LHCN-M2 (cell line): ENCODE results near the gene P2RX6. TPM values are rescaled to one million over a fixed set of nuclear protein-coding genes. Genes with fewer than 3 reads are reported as not detected.
"Not testable (repeated sequence)": the region's sequence is repeated elsewhere in the genome, so short reads cannot be mapped to it uniquely, and the experiment has no call there.

Source experiments
- DNase-seq: peaks from one replicate; pipeline ENCODE4 v3.0.0-alpha.2; 2012; ENCODE audit warnings: low read depth
- total RNA-seq: library from RNA; depleted of rRNA; stranded (reverse); fragments of >200 nt; gene quantifications from 2 replicates; pipeline ENCODE4 v1.2.3, GENCODE V29; 2014

The P2RX6 gene
- total RNA-seq, 1 experiment from 2014 or later, result 63.5 TPM

DNA sequence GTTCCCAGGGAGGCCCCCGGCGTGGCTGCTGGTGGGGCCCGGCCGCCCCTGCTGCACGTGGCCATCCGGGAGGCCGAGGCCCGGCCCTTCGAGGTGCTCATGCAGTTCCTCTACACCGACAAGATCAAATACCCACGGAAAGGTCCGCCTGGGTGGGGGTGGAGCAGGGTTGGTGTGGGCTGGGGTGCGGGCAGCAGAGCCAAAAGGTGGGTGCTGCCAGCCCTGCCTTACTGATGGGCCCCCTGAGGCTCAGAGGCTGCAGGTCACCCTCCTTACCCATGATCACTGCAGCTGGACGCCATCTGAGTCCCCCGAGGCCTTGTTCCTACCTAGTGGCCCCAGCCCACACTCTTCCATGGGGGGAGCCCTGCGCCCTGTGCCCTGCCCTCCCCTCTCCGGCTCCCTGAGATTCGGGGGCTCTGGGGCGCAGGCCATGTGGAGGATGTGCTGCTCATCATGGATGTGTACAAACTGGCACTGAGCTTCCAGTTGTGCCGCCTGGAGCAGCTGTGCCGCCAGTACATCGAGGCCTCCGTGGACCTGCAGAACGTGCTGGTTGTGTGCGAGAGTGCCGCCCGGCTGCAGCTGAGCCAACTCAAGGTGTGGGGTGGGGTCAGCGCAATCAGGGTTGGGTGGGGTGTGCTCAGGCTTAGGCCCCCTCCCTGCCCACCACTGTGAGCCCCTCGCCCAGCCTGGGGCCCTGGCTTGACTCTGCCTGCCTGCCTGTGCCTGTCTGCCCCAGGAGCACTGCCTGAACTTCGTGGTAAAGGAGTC, 20.6 kb upstream of the P2RX6 start:
- DNase-seq, result no peak

DNA sequence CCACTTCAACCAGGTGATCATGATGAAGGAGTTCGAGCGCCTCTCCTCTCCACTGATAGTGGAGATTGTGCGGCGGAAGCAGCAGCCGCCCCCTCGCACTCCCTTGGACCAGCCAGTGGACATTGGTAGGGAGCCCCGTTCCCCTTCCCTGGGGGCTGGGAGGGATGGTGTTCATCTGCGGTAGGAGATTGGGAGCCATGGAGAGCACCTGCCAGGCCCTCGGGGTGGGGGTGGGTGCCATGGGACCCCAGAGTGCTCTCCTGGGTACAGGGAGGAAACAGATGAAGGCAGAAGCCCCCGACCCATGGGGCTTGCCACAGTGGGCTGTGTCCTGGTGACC, 20.1 kb upstream of the P2RX6 start:
- no peak for DNase-seq

DNA sequence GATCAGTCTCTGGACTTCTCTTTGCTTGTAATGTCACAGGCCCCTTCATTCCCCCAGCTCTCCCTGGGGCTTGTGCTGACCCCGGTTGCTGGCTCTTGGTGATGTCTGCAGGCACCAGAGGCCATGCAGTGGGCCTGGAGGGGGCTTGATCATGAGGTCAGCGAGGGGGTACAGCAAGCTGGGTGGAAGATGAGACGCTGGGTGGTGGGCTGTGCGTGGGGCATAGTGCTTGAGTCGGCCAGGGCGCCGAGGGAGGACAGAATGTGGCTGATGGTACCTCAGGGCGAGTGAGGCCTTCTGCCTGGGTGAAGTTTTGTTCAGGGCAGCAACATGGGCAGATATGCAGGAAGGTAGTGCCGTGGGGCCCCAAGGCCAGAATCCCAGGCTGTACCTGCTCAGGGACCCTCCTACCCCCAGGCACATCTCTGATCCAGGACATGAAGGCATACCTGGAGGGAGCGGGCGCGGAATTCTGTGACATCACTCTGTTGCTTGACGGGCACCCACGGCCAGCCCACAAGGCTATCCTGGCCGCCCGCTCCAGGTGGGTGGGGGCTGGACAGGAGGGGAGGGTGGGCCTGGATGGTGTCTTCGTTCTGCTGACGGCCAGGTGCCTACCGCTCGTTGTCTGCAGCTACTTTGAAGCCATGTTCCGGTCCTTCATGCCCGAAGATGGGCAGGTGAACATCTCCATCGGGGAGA, 19.5 kb upstream of the P2RX6 start:
- DNase-seq, result no peak

DNA sequence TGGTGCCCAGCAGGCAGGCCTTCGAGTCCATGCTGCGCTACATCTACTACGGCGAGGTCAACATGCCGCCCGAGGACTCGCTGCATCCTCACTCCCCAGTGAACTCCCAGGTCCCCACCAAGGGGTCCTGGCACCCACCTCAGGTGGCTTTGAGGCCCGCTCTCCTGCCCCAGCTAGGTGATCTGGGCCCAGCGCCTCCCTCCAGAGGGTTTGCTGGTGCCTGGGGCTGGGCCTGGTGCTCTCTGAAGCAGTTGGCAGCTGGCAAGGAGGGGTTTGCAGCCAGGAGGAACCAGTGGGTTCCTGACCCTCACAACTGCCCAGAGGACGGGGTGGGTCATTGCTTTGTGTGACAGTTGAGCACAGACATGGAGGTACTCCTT, 18.9 kb upstream of the P2RX6 start:
- DNase-seq, result no peak

DNA sequence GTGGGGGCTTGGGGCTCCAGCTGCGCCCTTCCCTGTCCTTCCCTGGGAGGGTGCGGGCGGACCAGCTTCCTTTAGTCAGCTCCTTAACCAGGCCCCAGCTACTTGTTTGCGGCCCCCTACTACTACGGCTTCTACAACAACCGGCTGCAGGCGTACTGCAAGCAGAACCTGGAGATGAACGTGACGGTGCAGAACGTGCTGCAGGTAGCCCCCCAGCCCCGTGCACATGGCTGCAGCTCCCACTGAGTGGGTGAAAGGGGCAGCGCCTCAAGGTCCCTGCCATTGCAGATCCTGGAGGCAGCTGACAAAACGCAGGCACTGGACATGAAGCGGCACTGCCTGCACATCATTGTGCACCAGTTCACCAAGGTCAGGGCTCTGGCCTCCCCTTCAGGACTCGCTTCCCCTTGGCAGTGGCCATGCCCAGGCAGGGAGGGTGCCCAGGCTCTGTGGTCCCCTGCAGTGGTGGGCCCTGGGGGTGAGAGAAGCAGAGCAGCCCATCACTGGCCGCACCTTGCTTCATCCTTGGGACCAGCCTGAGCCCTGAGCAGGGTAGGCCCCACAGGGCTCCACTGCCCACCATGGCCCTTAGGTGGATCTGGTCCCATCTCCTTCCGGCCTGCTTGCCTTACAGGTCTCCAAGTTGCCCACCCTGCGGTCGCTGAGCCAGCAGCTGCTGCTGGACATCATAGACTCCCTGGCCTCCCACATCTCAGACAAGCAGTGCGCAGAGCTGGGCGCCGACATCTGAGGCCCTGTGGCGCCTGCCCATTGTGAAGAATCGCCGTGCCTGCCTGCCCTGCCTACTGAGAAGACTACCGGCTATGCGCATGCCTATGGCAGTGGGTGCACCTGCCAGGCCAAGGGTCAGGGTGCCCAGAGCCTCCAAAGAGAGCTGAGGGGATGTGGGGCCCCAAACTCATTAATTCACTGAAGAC, 18.1 kb upstream of the P2RX6 start:
- no peak for DNase-seq

DNA sequence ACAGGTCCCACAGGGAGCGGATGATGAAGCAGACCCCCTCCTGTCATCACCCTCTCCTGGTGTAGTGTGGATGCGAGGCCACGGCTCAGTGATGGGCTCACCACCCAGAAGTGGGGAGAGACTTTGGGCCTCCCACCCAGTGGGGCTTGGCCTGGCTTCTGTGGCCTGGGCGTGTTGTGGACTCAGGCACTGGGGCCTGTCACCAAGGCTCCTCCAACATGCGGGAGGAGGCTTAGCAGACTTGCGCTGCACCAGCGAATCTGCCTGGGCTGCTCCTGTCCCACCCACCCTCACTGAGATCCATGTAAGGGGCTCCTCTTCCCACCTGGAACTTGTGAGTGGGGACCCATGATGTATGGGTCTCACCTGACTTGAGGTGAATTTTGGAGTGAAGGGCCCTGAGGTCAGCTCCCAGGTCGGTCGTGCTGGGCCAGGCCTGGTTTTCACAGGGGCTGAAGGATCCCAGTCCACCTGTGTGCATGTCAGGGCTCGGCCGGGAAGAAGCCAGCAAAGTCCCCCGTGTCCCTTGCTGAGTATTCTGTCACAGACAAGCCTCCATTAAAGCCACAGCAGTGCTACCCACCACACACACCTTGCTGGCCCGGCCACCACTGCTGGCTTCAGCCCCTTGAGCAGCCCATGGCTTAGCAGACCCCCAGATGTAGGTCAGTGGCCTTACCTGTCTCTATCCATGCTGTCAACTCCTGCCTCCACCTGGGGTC, 17.3 kb upstream of the P2RX6 start:
- no peak for DNase-seq

GRCh38 chr22:20998411-20999336, 16.3 kb upstream of the P2RX6 start:
- DNase-seq, result peak; percentile 52

DNA sequence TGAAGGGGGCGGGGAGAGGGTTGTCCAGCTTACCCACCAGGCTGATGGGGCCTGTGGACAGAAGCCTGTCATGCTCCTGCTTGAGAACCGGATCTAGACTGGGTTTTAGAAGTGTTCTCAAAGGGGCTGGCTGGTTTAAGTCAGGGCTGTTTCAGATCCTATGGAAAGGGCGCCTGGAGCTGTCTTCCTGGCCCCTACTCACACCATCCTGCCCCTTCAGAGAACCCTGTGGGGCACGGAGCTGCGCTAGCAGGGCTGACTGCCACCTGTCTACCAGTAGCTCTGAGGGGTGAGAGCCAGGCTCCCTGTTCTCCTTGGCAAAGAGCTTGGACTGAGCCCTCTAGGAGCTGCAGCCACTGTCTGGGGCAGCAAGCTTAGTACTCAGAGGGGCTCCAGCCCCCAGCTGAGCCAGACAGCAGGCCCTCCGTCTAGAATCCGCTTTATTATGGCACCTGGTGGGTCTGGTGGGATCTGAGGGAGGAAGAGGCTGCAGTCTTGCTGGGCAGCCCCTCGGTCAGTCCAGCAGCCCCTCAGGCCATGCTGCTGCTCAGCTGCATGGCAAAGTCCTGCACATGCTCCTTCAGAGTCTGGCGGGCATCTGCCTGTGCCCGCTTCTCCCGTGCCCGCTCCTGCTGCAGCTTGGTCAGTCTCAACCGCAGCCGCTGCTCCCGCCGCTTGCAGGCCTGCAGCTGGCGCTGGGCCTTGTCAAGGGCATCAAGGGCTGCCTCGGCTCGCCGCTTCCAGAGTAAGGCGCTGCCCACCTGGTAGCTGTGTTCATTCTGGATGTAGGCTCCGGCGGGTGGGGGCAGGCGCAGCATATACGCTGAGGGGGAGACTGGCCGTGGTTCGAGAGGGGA, 15.4 kb upstream of the P2RX6 start:
- DNase-seq, result no peak

DNA sequence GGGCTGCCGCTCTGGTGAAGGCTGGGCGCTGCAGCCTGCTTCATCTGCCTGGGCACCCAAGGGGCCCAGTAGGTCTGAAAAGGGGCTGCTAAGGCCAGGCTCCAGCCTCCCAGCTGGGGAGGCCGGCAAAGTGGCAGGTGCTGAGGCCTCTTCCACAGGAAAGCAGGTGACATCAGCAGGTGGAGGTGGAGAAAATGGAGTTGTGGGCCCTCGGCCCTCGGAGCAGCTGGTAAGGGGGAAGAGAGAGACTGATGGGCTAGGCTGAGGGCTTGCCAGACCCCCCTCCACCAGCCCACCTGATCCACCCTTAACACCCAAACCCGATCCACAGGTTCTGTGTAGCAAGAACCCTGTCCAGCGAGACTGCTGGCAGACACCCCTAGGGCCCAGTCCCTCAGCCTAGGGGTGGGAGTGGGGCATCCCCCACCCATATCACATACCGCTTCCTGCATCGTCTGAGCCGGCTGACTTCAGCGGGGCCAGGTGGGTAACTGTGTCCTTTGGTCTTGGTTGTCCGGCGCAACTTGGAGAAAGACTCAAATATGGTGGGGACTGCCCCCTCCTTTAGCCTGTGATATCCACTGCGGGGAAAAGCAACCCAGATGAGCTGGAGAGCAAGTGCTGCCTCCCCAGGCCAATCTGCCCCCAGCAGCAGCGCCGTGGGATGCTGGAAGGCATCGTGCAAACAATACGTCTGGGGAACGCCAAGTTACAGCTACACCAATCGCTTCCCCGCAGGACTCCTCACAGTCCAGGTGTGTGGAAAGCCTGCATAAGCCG, 14.6 kb upstream of the P2RX6 start:
- no peak for DNase-seq

DNA sequence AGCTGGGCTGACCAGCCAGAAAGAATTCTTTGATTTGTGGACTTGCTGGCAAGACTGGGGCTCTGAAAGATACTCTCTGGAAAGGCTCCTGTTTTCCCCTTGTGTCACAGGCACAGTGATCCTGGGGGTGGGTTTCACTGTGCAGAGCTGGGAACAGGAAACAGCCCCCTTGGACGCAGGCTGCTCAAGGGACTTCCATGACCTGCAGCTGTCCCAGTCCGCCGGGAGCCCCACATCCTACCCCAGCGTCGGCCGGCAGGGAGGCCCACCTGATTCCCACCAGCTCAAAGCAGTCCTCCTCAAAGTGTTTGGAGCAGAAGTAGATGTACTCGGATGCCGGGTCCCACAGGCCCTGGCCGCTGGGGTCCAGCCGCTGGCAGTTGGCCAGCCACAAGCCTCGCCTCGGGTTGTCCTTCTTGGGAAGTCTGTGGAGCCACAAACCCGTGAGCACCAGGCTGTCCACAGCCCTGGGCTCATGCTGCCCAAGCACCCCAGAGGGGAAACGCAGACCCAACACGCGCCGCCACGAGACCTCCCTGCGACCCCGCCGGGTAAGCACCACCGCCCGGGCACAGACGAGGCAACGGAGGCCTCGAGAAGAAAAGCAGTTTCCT, 13.9 kb upstream of the P2RX6 start:
- DNase-seq, result no peak

- peak; percentile 93 for DNase-seq
These were observed 13.2 kb upstream of the P2RX6 start, which contains the start of gene THAP7 for GRCh38 chr22:21001601-21002325. Gene THAP7 (minus strand): TSS chr22:21002118. CDS start chr22:21001911, 207 bp downstream.

DNA sequence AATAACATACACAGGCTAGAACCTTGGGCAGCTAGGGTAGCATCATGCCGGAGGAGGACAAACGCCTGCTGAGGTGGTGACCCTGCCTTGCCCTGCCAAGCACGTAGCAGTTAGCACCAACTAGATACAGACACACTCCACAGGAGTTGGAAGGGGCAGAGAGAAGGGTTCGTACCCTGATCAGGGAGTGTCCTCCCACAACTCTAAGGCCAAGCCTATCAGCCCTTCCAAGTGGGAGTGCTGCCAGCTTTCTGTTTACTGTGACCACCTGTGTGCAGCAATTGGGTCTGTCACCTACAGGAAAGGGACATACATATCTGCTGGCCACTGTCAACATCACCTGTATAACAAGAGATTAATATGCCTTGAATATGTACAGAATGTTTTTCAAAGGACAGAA, 11.2 kb upstream of the P2RX6 start:
- DNase-seq, result no peak

DNA sequence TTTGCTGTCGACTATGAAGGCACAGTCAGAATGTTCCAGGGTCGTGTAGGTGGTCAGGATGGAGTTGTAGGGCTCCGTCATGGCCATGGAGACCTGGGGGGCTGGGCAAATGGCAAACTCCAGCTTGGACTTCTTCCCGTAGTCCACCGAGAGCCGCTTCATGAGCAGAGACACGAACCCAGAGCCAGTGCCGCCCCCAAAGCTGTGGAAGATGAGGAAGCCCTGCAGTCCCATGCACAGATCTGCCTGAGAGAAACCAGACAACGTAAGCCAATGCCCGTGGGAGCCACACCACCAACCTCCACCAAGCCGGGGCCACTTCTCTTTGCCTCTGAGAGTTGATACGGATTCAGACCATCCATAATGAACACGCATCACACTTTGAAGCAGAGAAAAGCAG, 5.8 kb upstream of the P2RX6 start:
- not testable (repeated sequence) for DNase-seq

GRCh38 chr22:21009638-21010425, 5.1 kb upstream of the P2RX6 start:
- peak; percentile 37 for DNase-seq

DNA sequence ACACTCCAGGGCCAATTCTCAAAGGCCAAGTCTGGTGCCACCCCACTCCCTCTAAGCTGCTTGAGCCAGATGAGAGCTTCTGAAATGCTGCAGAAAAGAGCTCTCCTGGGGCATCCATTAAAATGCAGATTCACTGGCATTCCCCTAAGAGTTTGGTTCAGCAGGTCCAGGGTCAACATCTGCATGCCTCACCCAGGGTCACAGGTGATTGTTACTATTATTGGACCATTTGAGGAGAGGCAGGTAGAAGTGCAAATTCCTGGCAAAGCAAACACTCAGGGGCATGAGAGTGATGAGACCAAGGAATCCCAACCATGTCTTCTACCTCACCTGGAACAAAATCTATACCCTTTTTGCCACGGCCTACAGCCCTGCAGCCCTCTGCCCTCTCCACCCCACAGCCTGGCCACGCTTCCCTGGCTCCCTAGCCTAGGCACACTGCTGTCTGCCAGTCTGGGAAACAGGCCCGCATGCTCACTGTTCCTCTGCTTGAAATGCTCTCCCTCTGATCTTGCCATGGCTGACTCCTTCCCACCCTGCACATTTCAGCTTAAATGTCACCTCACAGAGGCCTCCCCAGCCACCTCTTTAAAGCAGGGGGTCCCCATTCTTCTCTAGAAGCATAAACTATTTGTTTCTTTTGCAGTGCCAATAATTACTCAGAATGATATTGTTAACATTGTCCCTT, 4.4 kb upstream of the P2RX6 start:
- DNase-seq, result no peak
